GM18508 (cell line): Measurements from ENCODE around the gene ALKAL2.

ENCODE experiments used
- ATAC-seq: cut with Tn5 transposase; IDR thresholded peaks from one replicate; pipeline ENCODE4 v1.9.1; 2021; ENCODE audit warnings: moderate number of reproducible peaks; ENCODE audit not compliant: insufficient read depth, unreplicated experiment

Gene ALKAL2

DNA sequence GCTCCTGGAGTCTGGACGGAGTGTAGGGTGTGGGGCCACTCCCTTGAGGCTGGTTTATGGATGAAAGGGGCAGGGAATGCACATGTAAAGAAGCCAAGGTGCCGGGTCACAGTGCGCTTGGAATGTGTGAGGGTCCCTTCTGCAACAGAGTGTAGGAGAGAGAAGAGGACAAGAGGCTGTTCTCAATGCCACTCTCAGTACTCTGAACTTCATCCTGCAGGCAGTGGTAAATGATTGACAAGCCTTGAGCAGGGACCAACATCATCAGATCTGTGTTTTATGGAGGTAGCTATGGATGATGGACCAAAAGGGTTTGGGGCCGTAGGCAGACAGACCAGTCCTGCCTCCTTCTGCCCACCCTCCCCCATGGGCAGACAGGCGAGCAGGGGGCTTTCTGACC is 7.2 kb upstream of the ALKAL2 start:
- ATAC-seq = no peak

DNA sequence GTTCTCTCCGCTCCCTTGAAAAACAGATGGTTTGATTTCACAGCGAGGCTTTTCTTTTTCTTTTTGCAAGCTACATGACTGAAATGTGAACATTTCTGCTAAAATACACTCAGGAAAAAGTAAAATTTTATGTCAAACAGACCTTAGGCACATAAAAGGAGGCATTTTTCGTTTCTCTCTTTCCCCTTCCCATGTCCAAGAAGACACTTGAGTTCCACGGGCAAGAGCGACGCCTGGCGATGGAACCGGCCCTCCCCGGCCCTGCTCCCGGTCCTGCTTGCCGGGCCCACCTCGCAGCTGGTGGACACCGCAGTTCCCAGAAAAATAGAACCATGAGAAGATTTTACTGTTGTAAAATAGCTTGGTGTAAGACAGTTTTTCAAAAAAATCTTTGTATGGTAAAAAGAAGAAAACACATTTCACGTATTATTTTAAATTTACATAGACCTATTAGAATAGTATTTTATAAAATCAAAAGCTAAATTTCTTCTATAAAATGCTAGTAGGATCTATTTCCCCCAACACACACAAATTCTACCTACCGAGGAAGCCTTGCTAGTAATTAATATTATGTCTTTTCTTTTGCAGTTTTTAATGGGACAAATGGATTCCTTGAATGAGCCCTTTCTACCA is 2.3 kb upstream of the ALKAL2 start:
- no peak for ATAC-seq

DNA sequence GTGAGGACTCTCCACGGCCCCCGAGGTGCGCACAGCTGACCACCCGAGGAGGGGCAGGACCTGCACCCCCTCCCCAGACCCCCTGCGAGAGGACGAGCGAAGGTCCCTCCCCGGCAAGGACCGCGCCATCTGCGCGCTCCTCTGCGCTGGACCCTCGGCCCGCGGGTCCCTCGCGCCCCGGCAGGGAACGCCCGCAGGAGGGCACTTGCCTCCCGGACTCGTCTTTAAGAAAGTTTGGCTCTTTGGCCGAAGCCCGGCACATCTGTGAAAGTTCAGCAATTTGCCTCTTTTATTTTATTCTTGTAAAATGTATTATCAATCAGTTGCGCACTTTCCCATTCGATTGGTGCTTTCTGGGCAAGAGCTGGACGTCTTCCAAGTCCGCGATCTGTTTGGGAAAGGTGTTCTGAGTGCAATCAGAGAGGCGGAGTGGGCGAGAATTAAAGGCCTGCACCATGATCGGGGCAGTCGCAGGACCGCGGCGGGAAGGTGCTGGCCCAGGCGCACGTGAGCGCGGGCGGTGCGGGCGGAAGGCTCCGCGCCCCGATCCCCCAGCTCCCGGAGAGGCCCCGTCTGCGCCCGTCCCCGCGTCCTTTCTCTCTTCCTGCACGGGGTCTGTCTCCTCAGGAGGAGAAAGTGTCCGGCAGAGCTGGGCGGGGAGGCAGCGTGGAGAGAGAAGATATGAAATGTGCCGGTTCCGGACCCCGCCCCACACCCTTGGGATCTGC is 1.6 kb upstream of the ALKAL2 start:
- ATAC-seq = no peak

DNA sequence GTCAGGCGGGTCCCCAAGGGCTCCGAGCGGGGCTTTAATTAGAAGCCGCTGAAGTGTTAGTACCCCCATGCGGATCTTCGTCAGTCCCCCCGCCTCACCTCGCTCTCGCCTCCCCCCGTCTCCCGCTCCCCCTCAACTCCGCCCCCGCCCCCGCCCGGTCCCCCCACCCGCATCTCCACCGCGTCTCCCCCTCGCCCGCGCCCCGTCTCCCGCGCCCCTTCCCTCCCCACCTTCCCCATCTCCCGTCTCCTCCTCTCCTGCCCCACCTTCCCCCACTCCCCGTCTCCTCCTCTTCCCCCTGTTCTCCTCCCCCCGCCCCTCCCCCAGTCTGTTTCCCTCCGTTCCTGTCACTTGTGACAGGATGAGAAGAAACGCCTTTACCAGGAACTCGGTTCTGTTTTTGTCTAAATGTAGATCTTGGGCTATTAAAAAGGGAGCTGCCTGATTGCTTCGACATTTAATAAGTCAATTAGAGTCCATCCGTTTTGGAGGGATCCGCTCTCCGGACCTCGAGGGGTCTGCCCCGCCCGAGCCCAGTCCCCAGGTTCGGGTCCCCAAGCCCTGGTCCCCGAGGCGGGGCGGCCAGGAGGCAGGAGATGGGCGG is 969 bp upstream of the ALKAL2 start:
- no peak for ATAC-seq

DNA sequence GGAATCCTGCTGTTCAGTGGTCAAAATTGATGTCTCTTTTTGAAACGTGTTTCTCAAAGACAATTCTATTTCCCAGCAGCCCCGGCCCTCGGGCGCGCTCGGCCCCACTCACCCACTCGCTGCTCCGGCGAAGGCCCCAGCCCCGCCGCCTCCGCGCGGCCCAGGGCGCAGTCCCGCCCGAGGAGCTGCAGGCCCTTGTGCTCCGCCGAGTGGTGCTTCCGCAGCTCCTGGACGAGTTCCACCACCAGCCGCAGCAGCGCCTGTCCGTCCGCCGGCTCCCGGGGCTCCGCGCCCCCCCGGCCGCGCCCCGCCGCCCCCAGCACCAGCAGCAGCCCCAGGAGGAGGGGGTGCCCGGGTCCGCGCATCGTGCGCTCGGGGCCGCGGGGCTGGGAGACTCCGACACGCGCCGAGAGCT is 413 bp downstream of the ALKAL2 start:
- ATAC-seq = no peak

DNA sequence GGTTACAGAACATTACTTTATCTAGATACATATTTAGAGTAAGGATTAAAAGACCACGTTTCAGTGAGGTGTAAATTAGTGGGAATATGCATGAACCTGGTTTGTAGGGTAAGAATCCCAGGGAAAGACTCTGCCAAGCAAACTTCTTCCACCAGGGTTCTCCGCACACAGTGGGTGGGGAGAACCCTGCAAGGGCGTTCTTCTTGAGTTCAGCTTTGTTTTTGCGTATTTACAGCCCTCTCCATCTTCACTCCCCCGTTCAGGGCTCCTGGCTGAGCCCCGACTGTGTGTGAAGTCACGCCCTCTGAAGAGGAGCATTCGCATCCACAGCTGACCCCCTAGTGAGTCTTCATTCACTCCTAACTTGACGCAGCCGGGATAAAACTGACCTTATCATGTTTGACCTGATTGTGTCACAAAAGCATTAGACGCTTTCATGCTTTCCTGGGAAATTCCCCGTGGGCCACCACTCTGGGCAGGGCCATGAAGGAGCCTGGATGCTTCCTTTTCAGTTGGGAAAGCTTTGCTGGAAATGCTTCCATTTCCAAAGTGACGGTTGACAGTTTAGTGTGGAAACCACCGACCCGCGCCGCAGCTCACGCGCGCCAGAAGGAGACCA is 1.0 kb downstream of the ALKAL2 start:
- ATAC-seq = no peak

DNA sequence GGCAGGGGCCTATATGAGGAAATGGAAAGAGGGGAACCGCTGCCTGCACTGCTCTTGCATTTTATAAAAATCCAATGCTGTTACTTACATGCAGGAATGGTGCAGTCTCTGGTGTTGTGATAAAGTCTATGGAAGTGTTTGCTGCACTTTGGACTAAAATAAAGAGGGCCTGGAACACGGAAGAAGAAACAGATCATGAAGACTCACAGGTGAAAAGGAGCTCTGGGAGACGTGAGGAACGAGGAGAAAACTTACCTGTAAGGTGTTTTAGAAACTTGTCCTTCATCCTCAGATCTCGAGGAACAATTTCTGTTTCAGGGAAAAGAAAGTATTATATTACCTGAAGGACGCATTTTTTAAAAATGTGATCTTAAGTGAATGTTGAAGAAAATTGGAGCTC is 1.9 kb downstream of the ALKAL2 start:
- ATAC-seq = no peak

DNA sequence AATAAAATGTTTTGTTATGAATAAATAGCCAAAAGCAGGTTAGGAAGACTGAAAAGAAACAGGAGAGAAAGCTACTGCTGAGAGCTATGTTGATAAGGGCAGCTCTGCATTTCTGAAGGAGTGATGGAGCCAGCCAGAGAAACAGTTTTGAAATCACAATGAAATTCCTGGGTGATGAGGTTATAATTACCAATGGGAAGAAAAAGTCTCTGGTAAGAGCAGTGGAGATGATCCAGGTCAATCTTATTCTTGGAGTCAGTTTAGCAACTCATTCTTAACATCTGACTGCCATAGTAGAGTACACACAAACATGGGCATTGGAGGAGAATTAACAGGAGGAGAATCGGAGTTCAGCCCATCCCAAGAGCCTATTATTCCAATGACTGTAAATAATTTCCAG is 2.4 kb downstream of the ALKAL2 start:
- ATAC-seq = no peak

DNA sequence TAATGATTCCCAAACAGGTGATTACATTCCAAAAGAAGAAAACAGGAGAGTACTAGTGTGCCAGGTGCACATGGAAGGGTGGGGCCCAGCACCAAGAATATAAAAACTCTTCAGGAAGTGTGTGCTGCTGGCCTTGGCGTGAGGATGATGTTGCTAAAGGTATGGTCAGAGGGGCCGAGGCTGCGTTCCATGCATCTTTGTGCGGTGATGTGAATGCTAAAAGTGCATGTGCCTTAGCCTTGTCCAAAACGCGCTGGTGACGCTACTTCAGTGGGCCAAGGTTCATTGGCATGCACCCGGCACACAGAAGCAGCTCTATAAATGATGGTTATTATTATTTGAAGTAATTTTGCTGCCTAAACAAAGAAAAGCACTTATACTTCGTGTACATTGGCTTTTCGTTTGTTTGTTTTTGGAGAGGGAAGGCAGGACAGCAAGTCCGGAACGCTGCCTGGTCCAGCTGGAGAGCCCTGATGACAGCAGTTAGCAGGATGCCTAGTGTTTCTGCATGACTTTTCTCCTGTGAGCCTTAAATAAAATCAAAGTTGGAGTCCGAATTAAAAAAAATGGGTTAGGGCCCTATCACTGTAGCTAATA is 2.9 kb downstream of the ALKAL2 start:
- no peak for ATAC-seq

DNA sequence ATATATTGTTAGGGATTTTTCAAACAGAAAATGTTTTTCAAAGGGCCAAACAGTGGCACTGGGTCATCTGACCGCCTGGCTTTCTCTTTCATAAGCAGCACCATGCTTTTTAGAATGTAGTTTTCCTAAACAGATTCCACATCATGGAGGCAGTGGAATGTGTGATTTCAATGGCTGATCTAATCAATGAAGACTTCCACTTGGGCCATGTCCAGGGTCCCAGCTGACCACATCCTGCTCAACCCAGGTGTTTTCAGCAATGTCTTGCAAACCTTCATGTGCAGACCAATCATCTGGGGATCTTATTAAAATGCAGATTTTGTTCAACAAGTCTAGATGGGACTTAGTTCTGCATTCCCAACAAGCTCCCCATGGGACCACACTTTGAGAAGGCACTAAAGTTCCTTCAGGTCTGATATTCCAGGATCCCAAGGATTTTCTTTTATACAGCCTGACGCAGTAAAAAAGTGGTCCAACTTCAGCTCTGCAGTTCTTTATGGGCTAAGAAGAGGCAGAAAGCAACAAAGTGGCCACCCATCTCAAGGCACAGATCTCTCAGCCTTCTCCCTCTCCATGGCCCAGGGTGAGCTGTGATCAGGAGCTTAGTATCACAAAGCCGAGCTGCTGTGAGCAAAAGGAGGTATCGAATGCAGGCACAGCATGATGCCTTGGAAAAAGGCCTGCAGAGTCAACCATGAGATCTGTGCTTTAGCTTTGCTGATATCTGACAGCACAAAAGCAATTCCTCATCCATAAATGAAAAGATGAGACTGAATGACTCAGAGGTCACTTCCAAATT is 3.7 kb downstream of the ALKAL2 start:
- ATAC-seq = no peak

DNA sequence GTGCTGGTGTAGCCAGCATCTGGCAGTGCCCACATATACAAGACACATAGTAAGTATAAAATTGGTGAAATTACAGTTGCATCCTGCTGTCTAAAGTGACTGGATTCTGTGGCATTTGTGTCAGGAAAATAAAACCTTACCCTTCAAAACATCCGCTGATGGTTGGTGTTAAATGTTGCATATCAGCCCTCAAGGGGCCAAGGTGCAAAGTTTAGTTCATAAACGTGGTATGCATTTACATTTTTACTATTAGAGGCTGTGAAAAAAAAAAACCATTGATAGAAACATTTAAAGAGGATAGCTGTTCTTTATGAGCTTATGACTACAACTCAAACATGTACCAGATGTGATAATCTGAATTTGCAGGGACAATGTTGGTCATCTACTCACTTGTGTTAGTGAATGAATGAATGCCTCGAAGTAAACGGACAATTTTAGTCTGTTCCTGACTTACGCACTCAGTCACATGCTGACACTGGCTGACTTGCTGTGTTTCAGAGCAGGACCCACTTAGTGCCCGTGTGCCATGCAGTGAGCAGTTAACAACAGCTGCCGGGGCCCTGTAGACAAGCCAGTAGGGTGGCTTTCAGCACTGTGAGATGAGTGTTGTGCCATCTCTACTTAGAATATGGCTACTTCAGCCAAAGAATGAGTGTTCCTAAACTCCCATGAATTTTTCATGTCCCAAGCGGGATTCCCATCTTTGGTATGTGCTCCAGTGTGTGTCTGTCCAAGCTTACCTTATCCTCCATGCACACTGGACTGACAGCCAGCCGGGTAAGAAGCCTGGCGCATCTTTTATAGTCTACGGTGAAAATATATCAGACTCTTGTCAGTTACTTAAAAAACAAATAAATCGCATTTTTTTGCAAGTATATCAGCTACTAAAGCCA is 5.3 kb downstream of the ALKAL2 start:
- no peak for ATAC-seq

DNA sequence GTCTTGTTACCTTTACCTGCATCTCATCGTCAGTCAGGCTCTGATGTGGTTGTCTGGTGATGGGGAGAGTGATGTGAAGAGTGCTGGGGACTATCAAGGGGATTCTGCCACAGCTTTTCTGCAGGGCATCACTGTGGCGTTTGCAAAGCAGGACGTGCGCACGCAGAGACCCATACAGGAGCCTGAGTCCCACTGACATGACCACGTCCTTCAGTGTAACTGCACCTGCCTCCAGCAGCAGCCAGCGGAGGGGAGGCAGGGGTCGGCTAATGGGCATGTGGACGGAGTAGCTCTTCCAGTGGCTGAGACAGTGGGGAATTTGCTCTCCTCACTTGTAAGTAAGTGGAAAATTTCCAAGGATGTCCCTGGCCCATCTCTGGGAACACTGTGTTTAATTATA is 6.5 kb downstream of the ALKAL2 start:
- no peak for ATAC-seq

DNA sequence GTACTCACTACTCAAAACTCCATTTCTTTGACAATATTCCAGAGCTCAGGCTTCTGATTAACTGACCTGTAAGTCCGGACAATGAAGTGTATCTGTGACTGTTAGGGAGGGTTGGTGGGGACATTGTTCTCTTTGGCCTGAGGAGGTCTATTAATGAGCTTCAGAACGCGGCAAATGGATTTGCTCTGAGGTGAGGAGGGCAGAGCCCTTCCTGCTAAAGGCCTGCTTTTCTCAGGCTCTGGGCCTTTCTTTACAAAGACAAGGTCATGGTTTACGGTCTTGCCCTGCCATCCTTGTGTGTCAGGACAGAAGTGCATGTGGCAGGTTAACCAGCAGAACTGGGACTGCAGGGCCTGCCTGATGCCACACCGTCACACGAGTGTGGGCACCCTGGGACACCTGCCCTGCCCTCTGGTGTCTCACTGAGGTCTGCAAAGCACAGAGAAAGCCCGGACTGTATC is 7.2 kb downstream of the ALKAL2 start:
- no peak for ATAC-seq

DNA sequence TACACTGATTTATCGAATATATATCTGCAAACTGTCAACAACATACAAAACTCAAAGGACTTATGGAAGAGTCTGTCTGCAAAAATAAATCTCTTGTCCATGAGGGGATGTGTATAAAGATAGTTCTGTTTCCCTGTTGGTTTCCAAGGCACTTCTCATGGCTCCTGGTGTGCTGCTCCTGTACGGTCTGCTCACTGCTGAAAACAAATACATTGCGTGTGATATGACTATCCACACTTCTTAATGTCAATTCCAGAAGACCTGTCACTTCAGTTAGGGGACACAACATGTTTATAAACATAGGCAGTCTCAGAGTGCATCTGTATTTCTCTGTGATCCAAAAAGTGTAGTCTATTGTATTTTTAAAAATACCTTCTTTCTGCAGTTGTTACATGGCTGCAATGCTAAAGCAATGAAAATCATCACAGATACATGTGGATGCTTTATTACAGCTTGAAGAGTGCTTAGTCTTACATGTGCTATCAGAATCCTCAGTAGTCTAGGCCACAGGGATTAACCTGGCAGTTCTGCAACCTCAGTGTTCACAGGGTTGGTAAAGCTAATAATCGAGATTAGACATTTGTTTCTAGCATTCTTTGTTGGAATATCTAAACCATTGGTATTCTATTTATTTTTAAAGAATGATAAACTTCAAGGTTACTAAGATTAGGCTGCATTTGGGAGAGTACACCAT is 7.8 kb downstream of the ALKAL2 start:
- no peak for ATAC-seq

DNA sequence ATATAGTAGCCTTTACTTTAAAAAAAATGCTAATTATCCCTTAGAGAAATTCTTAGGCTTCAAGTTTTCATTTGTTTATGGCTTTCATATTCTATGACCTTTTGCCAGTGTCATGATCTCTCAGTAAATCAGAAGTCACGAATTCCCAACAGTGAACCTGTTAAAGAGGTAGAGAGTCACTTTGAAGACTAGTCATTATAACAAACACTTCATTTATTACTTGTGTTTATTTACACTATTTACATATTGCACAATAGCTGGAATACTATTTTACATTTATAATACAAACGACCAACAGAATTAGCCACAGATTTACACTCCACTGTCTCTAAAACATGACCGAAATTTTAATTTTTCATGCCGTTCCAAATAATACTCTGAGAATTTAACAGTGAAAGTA is 8.5 kb downstream of the ALKAL2 start:
- no peak for ATAC-seq

DNA sequence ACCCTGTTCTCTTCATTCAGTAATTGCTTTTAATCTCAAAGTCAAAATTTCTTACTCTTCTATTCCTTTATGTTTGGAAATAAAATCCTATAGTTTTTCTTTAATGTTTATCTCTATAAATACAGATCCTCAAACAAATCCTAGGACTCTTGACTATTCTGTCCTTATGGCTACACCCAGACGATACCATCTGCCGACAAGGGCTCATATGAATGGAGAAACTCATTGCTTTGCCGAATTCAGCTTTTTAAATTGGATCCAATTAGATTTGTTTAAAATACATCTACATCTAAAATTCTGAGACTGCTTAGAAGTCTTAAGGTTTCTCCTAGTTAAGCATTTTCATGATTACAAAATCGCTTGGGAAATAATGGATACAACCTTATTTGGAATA is 9.0 kb downstream of the ALKAL2 start:
- ATAC-seq = no peak

DNA sequence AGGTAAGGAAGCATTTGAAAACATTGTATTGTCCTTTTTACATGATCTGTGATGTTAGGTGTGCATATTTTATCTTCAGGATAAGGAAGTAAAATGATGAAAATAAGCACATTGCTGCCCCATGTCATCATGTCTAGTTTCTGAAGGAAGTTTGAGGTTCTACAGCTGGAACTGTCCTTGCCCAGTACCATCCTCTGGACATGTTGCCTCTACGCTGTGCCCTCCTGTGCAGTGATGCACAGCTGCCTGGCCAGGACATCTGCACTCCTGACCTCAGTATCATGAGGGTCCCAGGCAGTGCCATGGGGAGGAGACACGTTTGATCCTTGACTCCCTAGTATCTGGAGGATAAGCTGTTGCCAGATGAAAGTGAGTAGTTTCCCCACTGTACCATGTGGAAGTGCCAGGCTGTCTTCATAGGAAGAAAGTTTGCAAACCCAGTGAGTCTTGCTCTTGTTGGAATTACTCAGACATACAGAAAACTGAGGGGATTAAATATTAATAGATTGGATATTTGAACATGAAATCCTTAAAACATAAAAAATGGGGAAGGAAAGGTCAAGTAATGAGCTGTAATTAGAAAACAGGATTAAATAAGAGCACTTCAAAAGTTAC is 9.5 kb downstream of the ALKAL2 start:
- no peak for ATAC-seq

DNA sequence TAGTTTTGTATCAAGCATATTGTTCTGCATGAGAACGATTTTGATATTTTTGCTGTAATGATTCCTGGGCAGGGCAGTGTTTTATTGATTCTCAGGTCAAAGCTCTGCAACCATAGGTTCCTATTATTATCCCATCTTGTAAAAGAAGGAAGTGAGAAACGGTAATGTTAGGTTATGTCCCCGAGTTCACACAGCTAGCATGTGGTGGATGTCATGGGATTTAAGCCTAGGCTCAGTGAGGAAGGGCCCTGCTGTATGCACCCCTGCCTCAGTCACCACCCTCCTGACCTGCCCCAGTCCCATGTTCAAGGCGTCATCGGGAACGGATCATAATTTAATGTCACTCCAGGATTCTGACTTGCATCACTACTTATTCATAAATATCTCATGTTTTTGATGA is 12.4 kb downstream of the ALKAL2 start:
- ATAC-seq = peak; percentile 87
